Measurements from ENCODE around the gene ZNF768.
"Not testable (repeated sequence)": the region's sequence is repeated elsewhere in the genome, so short reads cannot be mapped to it uniquely, and the experiment has no call there.

ZNF768 gene

GRCh38 chr16:30503403-30504296 is 22.7 kb downstream of the ZNF768 start:
- no peak for DNase-seq

GRCh38 chr16:30499284-30499683 is 27.1 kb downstream of the ZNF768 start:
- no peak for DNase-seq

DNA sequence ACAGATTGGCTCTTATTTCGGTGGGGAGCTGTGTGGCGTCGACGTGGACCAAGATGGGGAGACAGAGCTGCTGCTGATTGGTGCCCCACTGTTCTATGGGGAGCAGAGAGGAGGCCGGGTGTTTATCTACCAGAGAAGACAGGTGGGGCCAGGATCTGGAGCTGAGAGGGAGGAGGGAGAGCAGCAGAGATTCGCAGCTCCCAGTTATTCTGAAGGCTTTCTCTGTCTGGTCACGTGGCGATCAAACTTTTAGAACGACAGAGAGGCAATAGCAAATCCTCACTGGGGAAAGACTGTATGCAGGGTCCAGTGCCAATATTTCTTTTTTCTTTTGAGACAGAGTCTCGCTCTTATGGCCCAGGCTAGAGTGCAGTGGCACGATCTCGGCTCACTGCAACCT is 31.7 kb downstream of the ZNF768 start:
- no peak for DNase-seq

DNA sequence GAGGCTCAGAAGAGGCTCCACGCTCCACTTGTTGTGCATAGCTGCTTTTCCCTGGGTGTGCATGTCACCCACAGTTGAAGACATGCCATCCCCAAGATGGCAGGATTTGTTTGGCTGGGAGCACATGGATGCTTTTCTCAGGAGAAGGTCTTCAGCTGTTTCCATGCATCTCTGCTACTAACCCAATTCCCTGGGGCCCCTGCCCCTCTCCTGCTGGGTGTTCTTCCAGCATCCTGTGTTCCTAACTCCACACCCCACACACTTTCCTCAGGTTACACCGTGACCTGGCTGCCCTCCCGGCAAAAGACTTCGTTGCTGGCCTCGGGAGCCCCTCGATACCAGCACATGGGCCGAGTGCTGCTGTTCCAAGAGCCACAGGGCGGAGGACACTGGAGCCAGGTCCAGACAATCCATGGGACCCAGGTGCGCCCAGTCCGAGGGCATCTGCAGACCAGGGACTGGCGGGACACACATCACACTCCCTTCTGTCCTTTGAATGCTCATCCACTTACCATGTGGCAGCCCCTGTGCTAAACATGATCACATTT is 32.4 kb downstream of the ZNF768 start:
- no peak for DNase-seq

- peak; percentile 32 for DNase-seq
Measured at GRCh38 chr16:30491744-30492308, 34.5 kb downstream of the ZNF768 start.

GRCh38 chr16:30491229-30491628 is 35.1 kb downstream of the ZNF768 start:
- DNase-seq = no peak

DNA sequence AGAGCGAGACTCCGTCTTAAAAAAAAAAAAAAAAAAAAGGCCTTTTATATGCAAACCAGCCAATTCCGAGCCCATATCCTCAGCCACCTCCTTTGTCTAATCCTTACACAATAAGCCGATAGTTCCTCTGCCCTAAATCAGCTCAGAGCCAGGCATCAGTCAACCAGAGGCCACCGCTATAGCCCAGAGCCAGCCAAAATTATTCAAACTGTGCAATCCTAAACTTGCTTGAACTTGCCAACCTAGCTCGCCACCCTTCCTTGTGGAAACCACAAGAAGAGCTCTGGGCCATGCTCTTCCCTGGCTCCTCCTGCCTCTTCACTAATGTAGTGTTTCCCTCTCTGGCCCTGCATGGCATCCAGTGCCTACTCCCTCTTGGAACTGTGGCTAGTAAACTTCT is 36.2 kb downstream of the ZNF768 start:
- DNase-seq = no peak

GRCh38 chr16:30488764-30489605 is 37.4 kb downstream of the ZNF768 start:
- DNase-seq = no peak

- DNase-seq = no peak
Measured at GRCh38 chr16:30485818-30486436, 40.4 kb downstream of the ZNF768 start.

GRCh38 chr16:30484887-30485286 is 41.5 kb downstream of the ZNF768 start:
- no peak for DNase-seq

GRCh38 chr16:30482366-30482765 is 44.0 kb downstream of the ZNF768 start:
- DNase-seq = peak; percentile 21

DNA sequence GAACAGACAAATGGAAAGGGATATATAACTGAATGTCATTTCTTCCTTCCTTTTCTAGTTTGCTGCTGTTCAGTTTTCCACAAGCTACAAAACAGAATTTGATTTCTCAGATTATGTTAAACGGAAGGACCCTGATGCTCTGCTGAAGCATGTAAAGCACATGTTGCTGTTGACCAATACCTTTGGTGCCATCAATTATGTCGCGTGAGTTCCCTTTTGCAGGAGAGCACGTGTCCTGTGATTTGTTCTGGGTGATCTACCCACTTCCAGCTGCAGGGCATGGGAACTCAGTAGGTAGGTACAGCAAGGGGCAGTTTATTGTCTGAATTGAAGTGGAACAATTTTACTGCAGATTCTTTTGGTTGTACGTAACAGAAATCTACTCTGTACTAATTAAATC is 45.0 kb downstream of the ZNF768 start:
- no peak for DNase-seq

- DNase-seq = no peak
Measured at GRCh38 chr16:30478766-30479478, 47.4 kb downstream of the ZNF768 start.

DNA sequence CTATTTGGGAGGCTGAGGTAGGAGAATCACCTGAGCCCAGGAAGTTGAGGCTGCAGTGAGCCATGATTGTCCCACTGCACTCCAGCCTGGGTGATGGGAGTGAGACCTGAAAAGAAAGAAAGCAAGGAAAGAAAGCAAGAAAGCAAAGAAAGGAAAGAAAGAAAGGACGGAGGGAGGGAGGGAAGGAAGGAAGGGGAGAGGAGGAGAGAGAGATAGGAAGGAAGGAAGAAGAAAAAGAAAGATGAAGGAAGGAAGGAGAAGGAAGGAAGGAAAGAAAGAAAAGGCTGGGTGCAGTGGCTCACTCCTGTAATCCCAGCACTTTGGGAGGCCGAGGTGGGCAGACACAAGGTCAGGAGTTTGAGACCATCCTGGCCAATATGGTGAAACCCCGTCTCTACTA is 48.6 kb downstream of the ZNF768 start:
- not testable (repeated sequence) for DNase-seq

GRCh38 chr16:30476991-30477390 is 49.4 kb downstream of the ZNF768 start:
- no peak for DNase-seq

GRCh38 chr16:30474684-30475083 is 51.7 kb downstream of the ZNF768 start:
- DNase-seq = no peak

DNA sequence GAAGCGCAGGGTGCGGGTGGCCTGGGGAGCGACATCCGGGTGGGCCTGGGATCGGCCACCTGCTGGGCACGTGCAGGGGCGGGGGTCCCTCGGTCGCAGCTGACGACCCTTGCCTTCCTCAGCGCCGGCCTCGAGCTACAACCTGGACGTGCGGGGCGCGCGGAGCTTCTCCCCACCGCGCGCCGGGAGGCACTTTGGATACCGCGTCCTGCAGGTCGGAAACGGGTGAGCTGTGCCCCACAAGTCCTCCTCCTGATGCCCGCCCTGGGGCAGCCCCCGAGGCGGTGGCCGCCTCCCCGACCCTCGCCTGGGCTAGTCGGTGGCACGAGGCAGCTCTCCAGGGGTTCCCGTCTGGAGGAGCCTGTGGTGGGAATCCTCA is 52.3 kb downstream of the ZNF768 start:
- no peak for DNase-seq
